IPS DF 4.7 (cell line): Measurements from ENCODE around the gene CLDN4.
"Not testable (repeated sequence)": the region's sequence is repeated elsewhere in the genome, so short reads cannot be mapped to it uniquely, and the experiment has no call there.

ENCODE experiments used
- DNase-seq: peaks from one replicate; pipeline ENCODE4 v3.0.0-alpha.2; 2013; ENCODE audit warnings: low spot score; ENCODE audit errors: extremely low read depth

CLDN4 gene

GRCh38 chr7:73830681-73831583 lies at the start of gene CLDN4:
Gene CLDN4, plus strand, starts transcription at chr7:73830996. Its CDS starts 206 bp downstream, at chr7:73831202.
- DNase-seq: no peak

GRCh38 chr7:73786588-73786987 lies 44.2 kb upstream of the CLDN4 start:
- no peak for DNase-seq

GRCh38 chr7:73787786-73788048 lies 43.1 kb upstream of the CLDN4 start:
- not testable (repeated sequence) for DNase-seq

GRCh38 chr7:73789051-73789450 lies 41.7 kb upstream of the CLDN4 start:
- DNase-seq: no peak

- DNase-seq: not testable (repeated sequence)
These were observed 39.6 kb upstream of the CLDN4 start for GRCh38 chr7:73791170-73791690.

- DNase-seq: not testable (repeated sequence)
These were observed 35.6 kb upstream of the CLDN4 start for GRCh38 chr7:73795188-73795587.

GRCh38 chr7:73796656-73797055 lies 34.1 kb upstream of the CLDN4 start:
- DNase-seq: not testable (repeated sequence)

GRCh38 chr7:73797176-73797575 lies 33.6 kb upstream of the CLDN4 start:
- not testable (repeated sequence) for DNase-seq

- DNase-seq: no peak
These were observed 31.3 kb upstream of the CLDN4 start for GRCh38 chr7:73799282-73800141.

- no peak for DNase-seq
These were observed 29.2 kb upstream of the CLDN4 start for GRCh38 chr7:73801577-73801976.

GRCh38 chr7:73802459-73802858 lies 28.3 kb upstream of the CLDN4 start:
- no peak for DNase-seq

- DNase-seq: no peak
These were observed 21.3 kb upstream of the CLDN4 start for GRCh38 chr7:73809467-73809951.

- no peak for DNase-seq
These were observed 19.8 kb upstream of the CLDN4 start for GRCh38 chr7:73810998-73811360.

- DNase-seq: no peak
These were observed 19.0 kb upstream of the CLDN4 start for GRCh38 chr7:73811760-73812168.

GRCh38 chr7:73812996-73813395 lies 17.8 kb upstream of the CLDN4 start:
- DNase-seq: no peak

GRCh38 chr7:73815436-73815835 lies 15.4 kb upstream of the CLDN4 start:
- DNase-seq: no peak

- DNase-seq: no peak
These were observed 13.7 kb upstream of the CLDN4 start for GRCh38 chr7:73817121-73817520.

- DNase-seq: no peak
These were observed 10.8 kb upstream of the CLDN4 start for GRCh38 chr7:73820013-73820412.

- not testable (repeated sequence) for DNase-seq
These were observed 9.1 kb upstream of the CLDN4 start for GRCh38 chr7:73821597-73822285.

GRCh38 chr7:73822319-73823173 lies 8.2 kb upstream of the CLDN4 start:
- no peak for DNase-seq

- DNase-seq: no peak
These were observed 7.5 kb upstream of the CLDN4 start for GRCh38 chr7:73823257-73823656.
